Liver (tissue), 9 donors: ENCODE results near the gene CXCR1. TPM values are rescaled to one million over a fixed set of nuclear protein-coding genes. Genes with fewer than 3 reads are reported as not detected.

Experiments
- DNase-seq: peaks from one replicate; pipeline ENCODE4 v3.0.0-alpha.2; 2017; ENCODE audit warnings: low spot score
- H3K27ac ChIP-seq, 2 donors: one replicate each; pipeline ENCODE4 v1.7.0; 2013; ENCODE audit warnings: inconsistent platforms in 2 of 2, low read length in 2 of 2, control low read depth in 1 of 2, low read depth in 1 of 2, mild to moderate bottlenecking in 1 of 2
- H3K27me3 ChIP-seq, 4 donors: one replicate each; pipeline versions ENCODE4 v1.6.1 to v1.7.0; 2013; ENCODE audit warnings: low read length in 3 of 4, inconsistent platforms in 1 of 4, mild to moderate bottlenecking in 1 of 4, moderate library complexity in 1 of 4; ENCODE audit not compliant: control insufficient read depth in 4 of 4, insufficient read depth in 4 of 4
- H3K36me3 ChIP-seq, 4 donors: one replicate each; pipeline versions ENCODE4 v1.6.1 to v1.7.0; 2013; ENCODE audit warnings: low read length in 3 of 4, mild to moderate bottlenecking in 3 of 4, low read depth in 1 of 4, moderate library complexity in 1 of 4; ENCODE audit not compliant: control insufficient read depth in 4 of 4, insufficient read depth in 3 of 4
- H3K4me1 ChIP-seq, 4 donors: one replicate each; pipeline versions ENCODE4 v1.6.1 to v1.7.0; 2013; ENCODE audit warnings: low read length in 3 of 4, mild to moderate bottlenecking in 3 of 4, moderate library complexity in 1 of 4; ENCODE audit not compliant: control insufficient read depth in 4 of 4, insufficient read depth in 4 of 4
- H3K4me3 ChIP-seq, 3 donors: one replicate each; pipeline versions ENCODE4 v1.6.1 to v1.7.0; 2013; ENCODE audit warnings: low read length in 3 of 3, control low read depth in 1 of 3, low read depth in 1 of 3, mild to moderate bottlenecking in 1 of 3
- H3K9ac ChIP-seq, 2 donors: one replicate each; pipeline ENCODE4 v1.7.0; 2013; ENCODE audit warnings: low read length in 2 of 2, mild to moderate bottlenecking in 2 of 2, moderate library complexity in 2 of 2, control low read depth in 1 of 2, low read depth in 1 of 2
- H3K9me3 ChIP-seq, 4 donors: one replicate each; pipeline versions ENCODE4 v1.6.1 to v1.7.0; 2013; ENCODE audit warnings: low read length in 3 of 4; ENCODE audit not compliant: control insufficient read depth in 4 of 4
- CTCF ChIP-seq: fragments of 150-350 bp; IDR thresholded peaks from 2 replicates; pipeline ENCODE4 v1.5.1; 2017; ENCODE audit warnings: improper control_type of control experiment, low read depth, low read length; ENCODE audit not compliant: missing input control
- FOXA1 ChIP-seq: IDR thresholded peaks from 2 replicates; pipeline ENCODE4 v1.6.1; 2016; ENCODE audit warnings: antibody characterized with exemption
- GABPA ChIP-seq, 2 donors: IDR thresholded peaks in 1 of 2; conservative IDR thresholded peaks in 1 of 2; 2 replicates each; pipeline ENCODE4 v1.6.1; 2016; ENCODE audit warnings: antibody characterized with exemption in 2 of 2, mild to moderate bottlenecking in 1 of 2, moderate library complexity in 1 of 2
- HNF4G ChIP-seq: IDR thresholded peaks from 2 replicates; pipeline ENCODE4 v1.6.1; 2016; ENCODE audit warnings: antibody characterized with exemption
- JUND ChIP-seq, 2 donors: IDR thresholded peaks; 2 replicates each; pipeline ENCODE4 v1.6.1; 2016; ENCODE audit warnings: antibody characterized with exemption in 2 of 2
- NR2F2 ChIP-seq: IDR thresholded peaks from 2 replicates; pipeline ENCODE4 v1.6.1; 2016; ENCODE audit warnings: antibody characterized with exemption
- REST ChIP-seq: IDR thresholded peaks from 2 replicates; pipeline ENCODE4 v1.6.1; 2016; ENCODE audit warnings: antibody characterized with exemption, mild to moderate bottlenecking
- RXRA ChIP-seq, 2 donors: IDR thresholded peaks; 2 replicates each; pipeline ENCODE4 v1.6.1; 2017 to 2018; ENCODE audit warnings: antibody characterized with exemption in 2 of 2, mild to moderate bottlenecking in 1 of 2
- TAF1 ChIP-seq: conservative IDR thresholded peaks from 2 replicates; pipeline ENCODE4 v1.6.1; 2016; ENCODE audit warnings: antibody characterized with exemption, mild to moderate bottlenecking
- YY1 ChIP-seq: IDR thresholded peaks from 2 replicates; pipeline ENCODE4 v1.6.1; 2016; ENCODE audit warnings: antibody characterized with exemption, mild to moderate bottlenecking
- ZBTB33 ChIP-seq: IDR thresholded peaks from 2 replicates; pipeline ENCODE4 v1.6.1; 2016; ENCODE audit warnings: antibody characterized with exemption
- WGBS: extraction: QIAGEN DNeasy Blood & Tissue Kit; methylation state at CpG from one replicate; pipeline ENCODE4 v1.1.7; 2013; 5-methylcytosine and 5-hydroxymethylcytosine counted together
- polyA plus RNA-seq, 2 donors: library from polyadenylated mRNA; stranded (reverse) in 1 of 2; unstranded in 1 of 2; fragments of 200-250 nt in 1 of 2; fragments of >200 nt in 1 of 2; fragmentation: Nextera tagmentation in 1 of 2; extraction: Ambion mirVana in 1 of 2; gene quantifications; one replicate each; pipeline versions ENCODE4 v1.2.1 to v1.2.3, GENCODE V29; 2013 to 2015
- total RNA-seq, 2 donors: library from RNA; depleted of rRNA; stranded (reverse); fragments of >200 nt; gene quantifications; one replicate each; pipeline ENCODE4 v1.2.3, GENCODE V29; 2014
- donor health status: healthy.
- donor health status: healthy.
- donor health status: healthy.
- donor health status: healthy.
- donor health status: healthy.

The CXCR1 gene
- total and polyA plus RNA-seq, 4 donors, result 0.26 to 1.8 (median 0.71) TPM

- TF ChIP-seq RXRA (IDR thresholded peaks at IDR 0.05) (no peak), HNF4G (no peak), YY1 (no peak), NR2F2 (no peak), REST (no peak), FOXA1 (no peak), JUND (IDR thresholded peaks at IDR 0.05) (no peak), TAF1 (no peak)
Observed at GRCh38 chr2:218161644-218162043, 5.1 kb downstream of the CXCR1 start (continued).

GRCh38 chr2:218155953-218156479 is 10.7 kb downstream of the CXCR1 start:
- 82% methylated on average over 7 of the region's 7 CpGs for WGBS
- Histone ChIP-seq H3K9ac (no peak overlapping the region), H3K27ac (no peak overlapping the region), H3K36me3 (no peaks in the 10 kb centered on the region), H3K27me3 (no peaks in the 10 kb centered on the region), H3K9me3 (no peaks in the 10 kb centered on the region), H3K4me1 (no peaks in the 10 kb centered on the region), H3K4me3 (no peak overlapping the region)
- TF ChIP-seq YY1 (no peak), CTCF (no peak), REST (no peak), NR2F2 (no peak), JUND (IDR thresholded peaks at IDR 0.05) (no peak), GABPA (IDR thresholded peaks at IDR 0.05 in 1 of 2, conservative IDR thresholded peaks at IDR 0.05 in 1 of 2) (no peak), ZBTB33 (no peak), FOXA1 (no peak)
- no peak for DNase-seq
